Activated T-helper 1 cell treated with anti-CD3 and anti-CD28 coated beads, Interleukin-12 subunit alpha, Interleukin-12 subunit beta, Interleukin-2, Interleukin-4 antibody, amounts not matched to agents 30 ng/mL and 10 ng/mL and 1 ng/mL, durations not matched to agents 14 hours and 24 hours and 36 hours (primary cell): ENCODE results near the gene CCNL1. TPM values are rescaled to one million over a fixed set of nuclear protein-coding genes. Genes with fewer than 3 reads are reported as not detected.
"Not testable (repeated sequence)": the region's sequence is repeated elsewhere in the genome, so short reads cannot be mapped to it uniquely, and the experiment has no call there.

Experiments
- DNase-seq: peaks from one replicate; pipeline ENCODE4 v3.0.0; 2021; ENCODE audit warnings: low spot score
- H3K27ac Mint-ChIP-seq: one replicate; pipeline ENCODE4 v1.8.0; 2021; ENCODE audit warnings: mild to moderate bottlenecking, mixed read lengths
- H3K27me3 Mint-ChIP-seq: one replicate; pipeline ENCODE4 v1.8.0; 2022; ENCODE audit warnings: mild to moderate bottlenecking, moderate library complexity, mixed read lengths; ENCODE audit not compliant: insufficient read depth
- H3K36me3 Mint-ChIP-seq: one replicate; pipeline ENCODE4 v1.8.0; 2021; ENCODE audit warnings: low read depth, mixed read lengths
- H3K4me1 Mint-ChIP-seq: one replicate; pipeline ENCODE4 v1.8.0; 2021; ENCODE audit warnings: low read depth, mixed read lengths
- H3K4me3 Mint-ChIP-seq: one replicate; pipeline ENCODE4 v1.8.0; 2021; ENCODE audit warnings: mild to moderate bottlenecking, moderate library complexity, mixed read lengths
- H3K9me3 Mint-ChIP-seq: one replicate; pipeline ENCODE4 v1.8.0; 2021; ENCODE audit warnings: mixed read lengths
- intact Hi-C: fragments of 100-400 bp; cut with micrococcal nuclease; formaldehyde crosslinking; loops from one replicate; pipeline ENCODE4 v1.15.1; 2024
- total RNA-seq: library from RNA; stranded (reverse); gene quantifications from 2 replicates; pipeline ENCODE4 v1.2.3, GENCODE V29; 2022

The CCNL1 gene
- total RNA-seq, 1 donor from 2014 or later: 167 TPM

- Mint-ChIP-seq H3K27ac (no peak overlapping the region), H3K36me3 (no peaks in the 10 kb centered on the region), H3K4me3 (no peak overlapping the region), H3K4me1 (peaks cover 10% of the 10 kb centered on the region), H3K9me3 (no peaks in the 10 kb centered on the region), H3K27me3 (no peaks in the 10 kb centered on the region)
- intact Hi-C loops: no loop called here
- no peak for DNase-seq
Observed at GRCh38 chr3:157112536-157112935, 47.4 kb downstream of the CCNL1 start.

GRCh38 chr3:157111518-157111917 is 48.4 kb downstream of the CCNL1 start:
- no peak for DNase-seq
- no peaks in the 10 kb centered on the region for H3K36me3 Mint-ChIP-seq
- intact Hi-C loops: no loop called here
- no peak overlapping the region for H3K27ac Mint-ChIP-seq
- peaks cover 10% of the 10 kb centered on the region for H3K4me1 Mint-ChIP-seq
- H3K4me3 Mint-ChIP-seq: no peak overlapping the region
- H3K27me3 Mint-ChIP-seq: no peaks in the 10 kb centered on the region
- no peaks in the 10 kb centered on the region for H3K9me3 Mint-ChIP-seq

GRCh38 chr3:157110761-157111278 is 49.1 kb downstream of the CCNL1 start:
- no peak for DNase-seq
- H3K36me3 Mint-ChIP-seq: no peaks in the 10 kb centered on the region
- intact Hi-C loops: no loop called here
- H3K9me3 Mint-ChIP-seq: no peaks in the 10 kb centered on the region
- H3K27me3 Mint-ChIP-seq: no peaks in the 10 kb centered on the region
- H3K27ac Mint-ChIP-seq: no peak overlapping the region
- peaks cover 5% of the 10 kb centered on the region for H3K4me1 Mint-ChIP-seq
- H3K4me3 Mint-ChIP-seq: no peak overlapping the region

- Mint-ChIP-seq H3K4me1 (peaks cover 15% of the 10 kb centered on the region), H3K4me3 (no peak overlapping the region), H3K27me3 (no peaks in the 10 kb centered on the region), H3K9me3 (no peaks in the 10 kb centered on the region), H3K27ac (no peak overlapping the region), H3K36me3 (no peaks in the 10 kb centered on the region)
- intact Hi-C loops: no loop called here
- DNase-seq: no peak
Observed at GRCh38 chr3:157109267-157110141, 50.4 kb downstream of the CCNL1 start.

- intact Hi-C loops: no loop called here
- peaks cover 1% of the 10 kb centered on the region for H3K36me3 Mint-ChIP-seq
- H3K9me3 Mint-ChIP-seq: no peaks in the 10 kb centered on the region
- DNase-seq: no peak
- H3K27ac Mint-ChIP-seq: no peak overlapping the region
- H3K4me1 Mint-ChIP-seq: peaks cover 33% of the 10 kb centered on the region
- H3K27me3 Mint-ChIP-seq: no peaks in the 10 kb centered on the region
- H3K4me3 Mint-ChIP-seq: no peak overlapping the region
Observed at GRCh38 chr3:157107644-157108133, 52.3 kb downstream of the CCNL1 start.

- DNase-seq: no peak
- Mint-ChIP-seq H3K36me3 (peaks cover 1% of the 10 kb centered on the region), H3K9me3 (no peaks in the 10 kb centered on the region), H3K27me3 (no peaks in the 10 kb centered on the region), H3K27ac (no peak overlapping the region), H3K4me3 (no peak overlapping the region), H3K4me1 (peaks cover 39% of the 10 kb centered on the region)
- intact Hi-C loops: no loop called here
Observed at GRCh38 chr3:157107037-157107436, 52.9 kb downstream of the CCNL1 start.

- no peaks in the 10 kb centered on the region for H3K9me3 Mint-ChIP-seq
- intact Hi-C loops: no loop called here
- peaks cover 1% of the 10 kb centered on the region for H3K36me3 Mint-ChIP-seq
- no peaks in the 10 kb centered on the region for H3K27me3 Mint-ChIP-seq
- H3K4me3 Mint-ChIP-seq: no peak overlapping the region
- H3K4me1 Mint-ChIP-seq: peaks cover 54% of the 10 kb centered on the region
- peak overlapping the region; percentile 65 for H3K27ac Mint-ChIP-seq
- no peak for DNase-seq
Observed at GRCh38 chr3:157104928-157105652, 54.9 kb downstream of the CCNL1 start.

GRCh38 chr3:157104521-157104920 is 55.4 kb downstream of the CCNL1 start:
- Mint-ChIP-seq H3K4me3 (no peak overlapping the region), H3K36me3 (peaks cover 1% of the 10 kb centered on the region), H3K27me3 (no peaks in the 10 kb centered on the region), H3K9me3 (no peaks in the 10 kb centered on the region), H3K4me1 (peaks cover 60% of the 10 kb centered on the region), H3K27ac (peak overlapping the region; percentile 48)
- intact Hi-C loops: no loop called here
- no peak for DNase-seq

GRCh38 chr3:157103860-157104259 is 56.1 kb downstream of the CCNL1 start:
- intact Hi-C loops: loop anchor here (1.0 kb wide), 3 partner anchors 11 to 26 kb away; no protein-coding TSS in a partner anchor
- Mint-ChIP-seq H3K36me3 (peaks cover 1% of the 10 kb centered on the region), H3K4me3 (peak overlapping the region; percentile 67), H3K27me3 (no peaks in the 10 kb centered on the region), H3K4me1 (peaks cover 66% of the 10 kb centered on the region), H3K27ac (peak overlapping the region; percentile 87), H3K9me3 (no peaks in the 10 kb centered on the region)
- DNase-seq: no peak

GRCh38 chr3:157103280-157103679 is 56.7 kb downstream of the CCNL1 start:
- Mint-ChIP-seq H3K4me1 (peaks cover 72% of the 10 kb centered on the region), H3K9me3 (no peaks in the 10 kb centered on the region), H3K4me3 (peak overlapping the region; percentile 67), H3K27me3 (no peaks in the 10 kb centered on the region), H3K36me3 (peaks cover 1% of the 10 kb centered on the region), H3K27ac (peak overlapping the region; percentile 87)
- intact Hi-C loops: loop anchor here (1.0 kb wide), 3 partner anchors 10 to 27 kb away; no protein-coding TSS in a partner anchor
- no peak for DNase-seq

GRCh38 chr3:157102595-157102994 is 57.4 kb downstream of the CCNL1 start:
- H3K36me3 Mint-ChIP-seq, H3K27ac Mint-ChIP-seq, DNase-seq, H3K9me3 Mint-ChIP-seq, H3K4me3 Mint-ChIP-seq, H3K27me3 Mint-ChIP-seq, intact Hi-C loops: not testable (repeated sequence)
- peaks cover 76% of the 10 kb centered on the region for H3K4me1 Mint-ChIP-seq

GRCh38 chr3:157102098-157102497 is 57.8 kb downstream of the CCNL1 start:
- H3K27ac Mint-ChIP-seq: no peak overlapping the region
- no peaks in the 10 kb centered on the region for H3K9me3 Mint-ChIP-seq
- peaks cover 1% of the 10 kb centered on the region for H3K36me3 Mint-ChIP-seq
- no peak overlapping the region for H3K4me3 Mint-ChIP-seq
- intact Hi-C loops: no loop called here
- no peak for DNase-seq
- H3K4me1 Mint-ChIP-seq: peaks cover 76% of the 10 kb centered on the region
- no peaks in the 10 kb centered on the region for H3K27me3 Mint-ChIP-seq

- Mint-ChIP-seq H3K27me3 (no peaks in the 10 kb centered on the region), H3K27ac (no peak overlapping the region), H3K36me3 (peaks cover 1% of the 10 kb centered on the region), H3K9me3 (no peaks in the 10 kb centered on the region), H3K4me3 (no peak overlapping the region), H3K4me1 (peaks cover 76% of the 10 kb centered on the region)
- intact Hi-C loops: no loop called here
- no peak for DNase-seq
Observed at GRCh38 chr3:157101486-157101885, 58.5 kb downstream of the CCNL1 start.
